Mesodermal cell (in vitro differentiated cells): Measurements from ENCODE around the gene PDGFA.

ENCODE experiments used
- H3K27ac ChIP-seq: 2 replicates; pipeline ENCODE4 v1.7.0; 2013; ENCODE audit warnings: mild to moderate bottlenecking, low read depth, low read length, moderate library complexity; ENCODE audit not compliant: severe bottlenecking
- H3K36me3 ChIP-seq: 2 replicates; pipeline ENCODE4 v1.7.1; 2013; ENCODE audit warnings: mild to moderate bottlenecking, low read length, moderate library complexity; ENCODE audit not compliant: control insufficient read depth, insufficient read depth
- H3K4me1 ChIP-seq: one replicate; pipeline ENCODE4 v1.7.1; 2013; ENCODE audit warnings: mild to moderate bottlenecking, low read length; ENCODE audit not compliant: insufficient read depth, control insufficient read depth, poor library complexity, severe bottlenecking
- H3K4me3 ChIP-seq: 2 replicates; pipeline ENCODE4 v1.7.0; 2013; ENCODE audit warnings: low read length, control low read depth, mild to moderate bottlenecking; ENCODE audit not compliant: insufficient read depth, poor library complexity, severe bottlenecking; ENCODE audit errors: extremely low read depth
- H3K9me3 ChIP-seq: 2 replicates; pipeline ENCODE4 v1.7.1; 2013; ENCODE audit warnings: mild to moderate bottlenecking, low read length, moderate library complexity; ENCODE audit not compliant: control insufficient read depth
- WGBS, 2 experiments: methylation state at CpG; one replicate each; pipeline ENCODE4 v1.1.5; 2013; ENCODE audit warnings: missing lambda C conversion rate in 2 of 2; ENCODE audit not compliant: insufficient coverage in 2 of 2; 5-methylcytosine and 5-hydroxymethylcytosine counted together

Gene PDGFA

DNA sequence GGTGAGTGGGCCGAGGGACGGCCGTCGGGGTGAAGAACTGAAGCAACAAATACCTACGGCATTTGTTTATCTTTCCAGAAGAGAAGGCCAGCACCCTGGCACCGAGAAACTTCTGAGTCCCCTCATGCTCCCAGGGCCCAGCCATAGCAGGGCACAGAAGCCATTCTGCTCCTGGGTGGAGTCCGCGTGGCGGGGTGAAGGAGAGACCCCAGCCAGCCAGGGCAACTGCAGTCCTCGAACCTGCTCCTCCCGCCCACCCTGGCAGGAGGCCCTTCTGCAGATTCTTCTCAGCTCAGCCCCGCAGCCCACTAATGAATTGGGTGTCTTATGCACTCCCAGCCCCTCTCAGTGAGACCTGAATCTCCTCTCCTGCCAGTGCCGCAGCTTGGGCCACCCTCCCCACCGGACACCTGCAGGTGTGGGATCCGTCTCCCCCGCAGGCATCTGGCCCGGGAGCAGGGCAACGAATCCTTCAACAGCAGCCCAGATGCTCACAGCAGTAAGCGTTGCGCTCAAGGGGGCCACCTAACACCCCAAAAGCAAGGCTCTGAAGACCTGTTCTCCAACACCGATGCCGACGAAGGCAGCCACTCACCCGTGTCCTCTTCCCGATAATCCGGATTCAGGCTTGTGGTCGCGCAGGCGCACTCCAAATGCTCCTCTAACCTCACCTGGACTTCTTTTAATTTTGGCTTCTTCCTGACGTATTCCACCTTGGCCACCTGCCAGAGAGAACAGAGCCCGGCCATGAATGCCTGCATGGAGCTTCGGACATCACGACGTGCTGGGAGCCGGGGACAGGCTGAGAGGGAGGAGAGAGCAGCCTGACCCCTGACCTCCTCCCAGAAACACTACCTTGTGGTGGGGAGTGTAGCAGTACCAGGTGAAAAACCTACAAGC, 18.9 kb downstream of the PDGFA start:
- H3K4me3 ChIP-seq: no peak overlapping the region
- peaks cover 73% of the 10 kb centered on the region for H3K36me3 ChIP-seq
- 95 to 97% methylated on average over 28 to 32 of the region's 35 CpGs for WGBS, 2 experiments
- no peaks in the 10 kb centered on the region for H3K4me1 ChIP-seq
- no peaks in the 10 kb centered on the region for H3K9me3 ChIP-seq
- H3K27ac ChIP-seq: no peak overlapping the region

GRCh38 chr7:499853-500485, 19.7 kb downstream of the PDGFA start:
- Histone ChIP-seq H3K4me3 (no peak overlapping the region), H3K9me3 (no peaks in the 10 kb centered on the region), H3K4me1 (no peaks in the 10 kb centered on the region), H3K27ac (no peak overlapping the region), H3K36me3 (peaks cover 76% of the 10 kb centered on the region)
- 91 to 96% methylated on average over 20 of the region's 20 CpGs for WGBS, 2 experiments

GRCh38 chr7:498678-499641, 20.7 kb downstream of the PDGFA start:
- 92 to 93% methylated on average over 9 to 11 of the region's 11 CpGs for whole genome bisulfite sequencing, 2 experiments
- peaks cover 76% of the 10 kb centered on the region for H3K36me3 ChIP-seq
- H3K27ac ChIP-seq: no peak overlapping the region

GRCh38 chr7:497946-498655, 21.5 kb downstream of the PDGFA start:
- WGBS, 2 experiments: 83 to 88% methylated on average over 15 to 19 of the region's 21 CpGs
- Histone ChIP-seq H3K9me3 (no peaks in the 10 kb centered on the region), H3K4me3 (no peak overlapping the region), H3K4me1 (no peaks in the 10 kb centered on the region), H3K27ac (no peak overlapping the region), H3K36me3 (peaks cover 71% of the 10 kb centered on the region)

More at GRCh38 chr7:498678-499641, 20.7 kb downstream of the PDGFA start:
- Histone ChIP-seq H3K4me1 (no peaks in the 10 kb centered on the region), H3K9me3 (no peaks in the 10 kb centered on the region), H3K4me3 (no peak overlapping the region)

- WGBS, 2 experiments: 93 to 97% methylated on average over 6 to 13 of the region's 13 CpGs
- Histone ChIP-seq H3K9me3 (no peaks in the 10 kb centered on the region), H3K27ac (no peak overlapping the region), H3K4me1 (no peaks in the 10 kb centered on the region), H3K4me3 (no peak overlapping the region), H3K36me3 (peaks cover 66% of the 10 kb centered on the region)
These were observed 22.3 kb downstream of the PDGFA start for GRCh38 chr7:497346-497745.

DNA sequence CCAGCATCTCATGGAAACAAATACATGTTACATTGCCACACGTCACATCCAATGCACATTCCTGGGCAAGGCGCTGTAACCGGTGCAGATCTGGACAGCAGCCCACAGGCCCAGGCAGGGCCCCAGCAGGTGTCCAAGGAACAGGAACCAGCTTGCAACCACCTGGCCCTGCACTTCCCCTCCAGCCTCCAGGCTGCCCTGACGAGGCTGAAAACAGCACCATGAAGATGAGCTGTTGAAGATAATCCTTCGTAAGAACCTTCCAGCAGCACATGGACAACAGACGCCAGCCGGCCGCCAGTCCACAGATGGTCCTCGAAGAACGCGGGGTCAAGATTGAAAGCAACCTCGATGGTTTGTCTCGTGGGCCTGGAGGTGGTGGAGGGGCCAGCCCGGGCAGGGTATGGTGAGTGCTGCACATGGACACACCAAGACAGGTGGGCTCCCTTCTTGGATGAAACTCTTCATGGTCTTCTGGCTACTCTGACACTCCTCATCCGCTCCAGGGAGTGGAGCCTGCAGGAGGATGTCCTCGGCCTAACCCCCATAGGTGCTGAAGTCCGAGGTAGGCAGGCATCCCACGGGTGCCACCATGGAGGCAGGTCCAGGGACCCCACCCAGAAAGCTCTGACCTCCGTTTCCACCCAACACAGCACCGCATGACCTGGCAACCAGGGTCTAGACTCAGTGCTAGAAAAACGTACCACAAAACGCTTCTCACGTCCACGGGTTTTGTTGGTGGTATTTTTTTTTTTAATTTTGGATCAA, 22.9 kb downstream of the PDGFA start:
- Histone ChIP-seq H3K27ac (no peak overlapping the region), H3K36me3 (peaks cover 60% of the 10 kb centered on the region)
- WGBS, 2 experiments: 90 to 96% methylated on average over 18 of the region's 24 CpGs

DNA sequence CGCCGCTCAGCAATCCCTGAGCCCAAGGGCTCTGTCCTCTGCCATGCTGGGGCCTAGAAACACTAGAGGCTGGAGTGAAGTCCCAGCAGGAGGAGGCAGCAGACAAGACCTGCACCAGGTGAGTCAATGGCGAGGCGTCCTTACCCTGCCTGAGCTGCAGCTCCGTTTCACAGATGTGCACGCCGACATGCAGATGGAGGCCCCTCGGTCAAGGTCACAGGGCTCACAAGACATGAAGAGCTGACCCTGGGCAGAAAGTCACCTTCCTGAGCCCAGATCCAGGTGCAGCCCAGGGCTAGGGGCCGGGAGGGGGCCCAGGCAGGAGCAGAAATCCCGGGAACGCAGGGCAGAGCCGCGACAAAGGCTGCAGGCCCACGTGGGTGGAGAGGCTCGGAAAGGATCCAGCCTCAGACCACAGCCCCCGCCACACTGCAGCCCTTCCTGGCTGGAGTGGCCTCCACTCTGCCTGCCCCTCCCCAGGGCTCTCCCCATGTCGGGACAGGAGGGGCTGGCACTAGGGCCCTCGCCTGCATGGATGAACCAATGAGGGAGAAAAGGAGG, 23.8 kb downstream of the PDGFA start:
- Histone ChIP-seq H3K4me3 (no peak overlapping the region), H3K9me3 (no peaks in the 10 kb centered on the region), H3K4me1 (no peaks in the 10 kb centered on the region), H3K36me3 (peaks cover 52% of the 10 kb centered on the region), H3K27ac (no peak overlapping the region)
- 89 to 95% methylated on average over 13 to 16 of the region's 18 CpGs for WGBS, 2 experiments

More for the DNA sequence above, 22.9 kb downstream of the PDGFA start:
- no peaks in the 10 kb centered on the region for H3K4me1 ChIP-seq
- H3K9me3 ChIP-seq: no peaks in the 10 kb centered on the region
- H3K4me3 ChIP-seq: no peak overlapping the region

DNA sequence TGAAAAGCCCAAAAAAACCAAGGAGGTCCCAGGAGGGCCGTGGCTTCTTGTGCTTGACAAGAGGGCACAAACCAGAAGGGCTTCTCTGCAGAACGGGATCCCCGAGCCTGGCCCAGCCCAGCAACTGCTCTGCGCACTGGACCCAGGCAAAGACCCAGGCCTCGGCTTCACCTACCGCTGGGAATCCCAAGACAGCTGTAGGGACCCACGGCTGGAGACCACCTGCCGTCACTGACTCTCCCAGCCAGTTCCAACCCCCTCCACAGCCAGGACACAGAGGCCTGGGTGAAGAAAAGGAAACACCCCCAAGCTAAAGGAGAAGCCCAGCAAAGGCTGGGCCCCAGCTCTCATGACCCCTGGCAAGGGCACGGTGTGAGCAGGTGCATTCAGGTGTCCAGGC, 24.3 kb downstream of the PDGFA start:
- H3K36me3 ChIP-seq: peaks cover 46% of the 10 kb centered on the region
- H3K4me3 ChIP-seq: no peak overlapping the region
- no peaks in the 10 kb centered on the region for H3K4me1 ChIP-seq
- H3K27ac ChIP-seq: no peak overlapping the region
- no peaks in the 10 kb centered on the region for H3K9me3 ChIP-seq
- 87 to 91% methylated on average over 7 of the region's 9 CpGs for WGBS, 2 experiments

- Histone ChIP-seq H3K36me3 (peaks cover 42% of the 10 kb centered on the region), H3K9me3 (no peaks in the 10 kb centered on the region), H3K4me3 (no peak overlapping the region), H3K27ac (no peak overlapping the region), H3K4me1 (no peaks in the 10 kb centered on the region)
- WGBS, 2 experiments: 91 to 97% methylated on average over 6 of the region's 6 CpGs
These were observed 24.7 kb downstream of the PDGFA start for GRCh38 chr7:494906-495305.
